ENCODE data around the gene AIP.
"Not testable (repeated sequence)": the region's sequence is repeated elsewhere in the genome, so short reads cannot be mapped to it uniquely, and the experiment has no call there.

The AIP gene

GRCh38 chr11:67507242-67507863, 24.5 kb downstream of the AIP start:
- no peak for DNase-seq (ENCODE audit: low read depth, low spot score)

- DNase-seq (ENCODE audit: low read depth, low spot score): peak; percentile 94
These were observed 25.1 kb downstream of the AIP start, which contains the start of gene CDK2AP2 for GRCh38 chr11:67507864-67508485. CDK2AP2 (minus strand) TSS chr11:67508162; CDS start chr11:67508082, 80 bp downstream.

- peak; percentile 98 for DNase-seq (ENCODE audit: low read depth, low spot score)
These were observed 25.8 kb downstream of the AIP start for GRCh38 chr11:67508486-67509121.

GRCh38 chr11:67510023-67510345, 27.2 kb downstream of the AIP start:
- DNase-seq (ENCODE audit: low read depth, low spot score): no peak

- not testable (repeated sequence) for DNase-seq (ENCODE audit: low read depth, low spot score)
These were observed 28.7 kb downstream of the AIP start for GRCh38 chr11:67511558-67511957.

- DNase-seq (ENCODE audit: low read depth, low spot score): no peak
These were observed 31.3 kb downstream of the AIP start for GRCh38 chr11:67514116-67514515.

- no peak for DNase-seq (ENCODE audit: low read depth, low spot score)
These were observed 34.0 kb downstream of the AIP start for GRCh38 chr11:67516806-67517205.

- DNase-seq (ENCODE audit: low read depth, low spot score): no peak
These were observed 35.1 kb downstream of the AIP start for GRCh38 chr11:67517784-67518552.

GRCh38 chr11:67519726-67520125, 36.9 kb downstream of the AIP start:
- no peak for DNase-seq (ENCODE audit: low read depth, low spot score)

- DNase-seq (ENCODE audit: low read depth, low spot score): no peak
These were observed 38.3 kb downstream of the AIP start for GRCh38 chr11:67520856-67521824.

- no peak for DNase-seq (ENCODE audit: low read depth, low spot score)
These were observed 39.1 kb downstream of the AIP start for GRCh38 chr11:67521924-67522323.

- DNase-seq (ENCODE audit: low read depth, low spot score): no peak
These were observed 39.5 kb downstream of the AIP start for GRCh38 chr11:67522338-67522737.

- DNase-seq (ENCODE audit: low read depth, low spot score): no peak
These were observed 40.2 kb downstream of the AIP start, which contains the start of gene CABP2 for GRCh38 chr11:67522844-67523555. CABP2 (minus strand) TSS chr11:67523446; CDS start chr11:67523326, 120 bp downstream.

- no peak for DNase-seq (ENCODE audit: low read depth, low spot score)
These were observed 41.0 kb downstream of the AIP start for GRCh38 chr11:67523556-67524479.

- no peak for DNase-seq (ENCODE audit: low read depth, low spot score)
These were observed 41.6 kb downstream of the AIP start for GRCh38 chr11:67524480-67524808.

- DNase-seq (ENCODE audit: low read depth, low spot score): no peak
These were observed 42.6 kb downstream of the AIP start for GRCh38 chr11:67525275-67525976.

GRCh38 chr11:67528376-67528775, 45.5 kb downstream of the AIP start:
- no peak for DNase-seq (ENCODE audit: low read depth, low spot score)

- DNase-seq (ENCODE audit: low read depth, low spot score): no peak
These were observed 47.4 kb downstream of the AIP start for GRCh38 chr11:67530282-67530592.

- no peak for DNase-seq (ENCODE audit: low read depth, low spot score)
These were observed 50.1 kb downstream of the AIP start for GRCh38 chr11:67532889-67533288.

Measured in activated CD4-positive, CD25-positive, alpha-beta regulatory T cell treated with anti-CD3 and anti-CD28 coated beads, Interleukin-2, amount 50 U/mL, for 16 hours (primary cell).